HG02571 (cell line): ENCODE results near the gene RRP12.
A peak's percentile ranks its signal among the peaks of the same experiment; 100 is the strongest.
"Not testable (repeated sequence)": the region's sequence is repeated elsewhere in the genome, so short reads cannot be mapped to it uniquely, and the experiment has no call there.

Source experiments
- ATAC-seq: cut with Tn5 transposase; IDR thresholded peaks from one replicate; pipeline ENCODE4 v1.9.1; 2021; ENCODE audit warnings: mild to moderate bottlenecking, moderate library complexity; ENCODE audit not compliant: unreplicated experiment

Gene RRP12

DNA sequence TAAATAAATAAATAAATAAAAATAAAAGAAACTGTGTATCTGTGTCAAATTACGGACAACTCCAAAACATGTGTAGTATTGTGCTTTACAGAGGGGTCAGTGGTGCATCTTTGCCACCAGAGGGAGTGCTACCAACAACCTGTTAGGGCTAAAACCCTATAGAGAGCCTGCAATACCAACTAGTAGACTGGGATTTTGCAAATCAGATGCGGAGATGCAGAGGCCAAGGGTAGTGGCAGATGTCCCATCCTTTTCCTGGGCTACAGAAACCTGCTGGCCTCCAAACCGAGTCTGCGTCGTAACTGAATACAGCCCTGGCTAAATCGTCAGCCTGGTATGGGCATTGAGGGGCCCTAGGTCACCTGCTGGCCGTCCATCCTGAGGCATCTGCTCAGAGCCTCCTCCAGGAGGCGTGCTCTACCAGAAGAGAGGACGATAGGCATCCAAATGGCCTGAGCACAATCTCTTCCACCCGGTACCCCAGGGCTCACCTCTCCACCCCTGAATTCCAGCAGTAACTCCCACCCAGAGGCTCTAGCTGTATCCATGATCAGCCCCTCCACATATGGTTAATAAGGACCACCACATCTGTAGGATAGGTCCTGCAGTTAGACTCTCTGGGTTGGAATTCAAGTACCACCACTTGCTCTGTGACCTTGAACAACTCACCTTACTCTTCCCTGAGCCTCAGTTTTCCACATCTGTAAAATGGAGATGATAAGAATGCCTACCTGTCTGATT lies 6.2 kb upstream of the RRP12 start:
- ATAC-seq = peak; percentile 89

DNA sequence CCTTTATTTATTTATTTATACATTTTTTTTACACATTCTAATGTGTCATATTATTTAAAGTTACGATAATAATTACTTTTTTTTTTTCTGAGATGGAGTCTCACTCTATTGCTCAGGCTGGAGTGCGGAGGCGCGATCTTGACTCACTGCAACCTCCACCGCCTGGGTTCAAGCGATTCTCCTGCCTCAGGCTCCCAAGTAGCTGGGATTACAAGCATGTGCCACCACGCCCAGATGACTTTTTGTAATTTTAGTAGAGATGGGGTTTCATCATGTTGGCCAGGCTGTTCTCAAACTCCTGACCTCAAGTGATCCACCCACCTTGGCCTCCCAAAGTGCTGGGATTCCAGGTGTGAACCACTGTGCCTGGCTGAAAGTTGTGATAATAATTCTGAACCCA lies 5.3 kb upstream of the RRP12 start:
- not testable (repeated sequence) for ATAC-seq

DNA sequence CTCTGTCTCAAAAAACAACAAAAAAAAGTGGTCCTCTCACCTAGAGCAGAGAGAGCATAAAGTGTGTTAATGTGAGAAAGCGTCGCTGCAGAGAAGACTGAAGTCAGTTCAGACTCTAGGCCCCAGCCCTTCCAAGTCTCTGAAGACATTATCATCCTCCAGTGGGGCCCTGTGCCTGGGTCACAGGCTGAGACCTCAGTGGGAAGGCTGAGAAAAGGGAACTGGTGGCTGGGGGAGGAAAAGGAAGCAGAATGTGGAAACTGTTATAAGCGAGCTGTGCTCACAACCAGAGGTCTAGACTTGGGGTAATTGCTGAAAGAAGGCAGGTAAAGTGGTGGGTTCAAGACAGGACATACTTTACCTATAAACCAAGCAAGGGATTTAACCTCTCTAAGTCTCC lies 4.9 kb upstream of the RRP12 start:
- no peak for ATAC-seq

DNA sequence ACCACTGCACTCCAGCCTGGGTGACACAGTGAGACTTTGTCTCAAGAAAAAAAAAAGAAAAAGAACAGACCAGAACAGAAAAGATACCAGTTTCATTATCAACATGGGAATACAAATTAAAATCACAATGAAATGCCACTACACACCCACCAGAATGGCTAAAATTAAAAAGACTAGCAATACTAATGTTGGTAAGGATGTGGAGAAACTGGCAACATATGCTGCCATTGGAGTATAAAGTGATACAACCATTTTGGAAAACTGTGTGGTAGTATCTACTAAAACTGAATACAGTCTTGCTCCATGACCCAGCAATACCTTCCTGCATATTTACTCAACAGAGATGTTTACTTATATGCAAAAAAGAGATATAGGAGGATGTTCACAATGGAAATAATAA lies 2.9 kb upstream of the RRP12 start:
- no peak for ATAC-seq

DNA sequence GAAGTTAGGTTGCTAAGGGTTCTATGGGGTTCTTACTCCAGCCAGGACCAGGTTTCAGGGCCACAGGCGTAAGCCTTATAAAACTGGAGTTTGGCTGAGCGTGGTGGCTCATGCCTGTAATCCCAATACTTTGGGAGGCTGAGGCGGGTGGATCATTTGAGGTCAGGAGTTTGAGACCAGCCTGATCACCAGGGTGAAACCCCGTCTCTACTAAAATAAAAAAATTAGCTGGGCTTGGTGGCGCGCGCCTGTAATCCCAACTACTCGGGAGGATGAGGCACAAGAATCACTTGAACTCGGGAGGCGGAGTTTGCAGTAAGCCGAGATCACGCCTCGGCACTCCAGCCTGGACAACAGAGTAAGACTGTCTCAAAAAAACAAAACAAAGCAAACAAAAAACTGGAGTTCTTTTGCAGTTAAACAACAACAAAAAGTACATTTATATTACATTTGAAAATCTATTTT lies 347 bp upstream of the RRP12 start:
- no peak for ATAC-seq

DNA sequence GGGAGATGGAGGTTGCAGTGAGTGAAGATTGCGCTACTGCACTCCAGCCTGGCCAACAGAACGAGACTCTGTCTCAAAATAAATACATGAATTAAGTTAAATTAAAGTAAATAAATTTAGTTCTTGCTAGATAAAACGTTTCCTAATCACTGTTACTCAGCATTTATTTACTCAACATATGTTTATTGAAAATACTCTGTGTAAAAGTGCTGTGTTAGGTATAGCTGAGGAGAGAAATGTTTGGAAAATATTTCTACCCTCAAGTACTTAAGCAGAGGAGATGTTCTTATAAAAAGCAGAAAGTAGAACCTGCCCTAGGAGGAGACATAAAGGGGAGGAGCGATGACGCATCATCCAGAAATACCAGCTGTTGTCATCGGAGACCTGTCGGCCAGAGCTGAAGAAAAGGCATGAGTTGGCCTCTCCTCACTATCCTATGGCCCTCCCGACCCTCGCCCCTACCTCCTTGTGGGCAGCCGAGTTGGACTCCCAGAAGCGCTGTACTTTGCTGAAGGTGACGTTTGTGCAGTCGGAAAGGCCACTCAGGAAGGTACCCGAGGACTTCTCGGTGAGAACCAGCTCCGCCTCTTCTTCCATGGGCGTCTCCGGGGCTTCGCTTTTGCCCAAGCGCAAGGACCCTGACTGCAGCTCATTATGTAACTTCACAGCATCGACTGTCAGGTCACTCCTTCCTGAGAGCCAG lies 1.1 kb downstream of the RRP12 start:
- ATAC-seq = no peak

DNA sequence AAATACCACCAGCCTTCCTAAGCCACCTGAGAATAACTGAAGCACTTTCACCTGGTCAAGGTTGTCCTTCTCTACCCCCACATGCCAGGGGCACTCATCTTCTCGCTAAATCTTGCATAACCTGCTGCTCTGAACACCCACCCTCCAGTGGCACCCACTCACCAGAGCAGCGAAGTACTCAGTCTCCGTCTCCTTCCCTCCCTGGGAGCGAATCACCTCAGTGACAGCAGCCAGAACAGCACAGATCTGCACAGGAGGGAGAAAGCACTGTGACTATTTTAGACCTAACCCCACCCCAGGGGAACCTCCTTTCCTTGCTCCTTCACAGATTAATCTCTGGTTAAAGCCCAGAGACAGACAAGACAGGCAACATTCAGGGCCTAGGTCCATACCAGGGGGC lies 5.1 kb downstream of the RRP12 start:
- no peak for ATAC-seq

DNA sequence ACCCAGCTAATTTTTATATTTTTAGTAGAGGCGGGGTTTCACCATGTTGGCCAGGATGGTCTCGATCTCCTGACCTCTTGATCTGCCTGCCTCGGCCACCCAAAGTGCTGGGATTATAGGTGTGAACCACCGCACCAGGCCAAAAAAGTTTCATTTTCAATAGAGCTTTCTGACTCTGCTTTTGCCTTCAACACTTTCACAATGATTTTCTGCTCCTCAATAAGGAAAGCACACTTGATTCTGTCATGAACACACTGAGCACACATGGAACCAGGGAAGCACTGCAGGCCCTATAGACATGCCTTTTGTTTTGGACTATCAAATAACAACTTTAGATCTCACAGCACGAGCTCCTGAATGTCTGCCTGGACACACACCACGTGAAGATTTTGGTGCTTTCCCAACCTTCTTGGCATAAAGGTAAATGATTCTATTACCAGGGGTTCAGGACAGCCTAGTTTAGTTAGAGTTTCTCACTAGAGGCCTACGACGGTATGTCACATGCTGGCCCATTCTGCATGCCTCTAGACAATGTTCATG lies 8.0 kb downstream of the RRP12 start:
- ATAC-seq = no peak

DNA sequence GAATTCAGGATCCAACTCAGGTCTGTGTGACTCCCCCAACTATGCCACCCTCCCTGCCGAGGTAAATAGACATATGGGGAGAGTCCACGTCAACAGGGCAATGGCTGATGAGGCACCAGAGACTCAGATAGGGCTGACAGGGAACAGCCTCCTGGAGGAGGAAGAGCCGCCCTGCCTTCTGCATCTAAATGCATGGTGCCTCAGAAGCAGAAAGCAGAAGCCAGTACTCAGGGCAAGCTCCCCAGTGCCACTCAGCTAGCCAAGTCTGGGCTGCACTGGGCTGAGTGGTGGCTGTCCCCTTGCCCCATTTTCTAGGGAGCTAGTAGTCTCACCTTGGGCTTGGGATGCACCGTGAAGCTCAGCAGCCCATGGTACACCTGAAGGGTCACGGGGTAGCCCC lies 11.0 kb downstream of the RRP12 start:
- no peak for ATAC-seq

DNA sequence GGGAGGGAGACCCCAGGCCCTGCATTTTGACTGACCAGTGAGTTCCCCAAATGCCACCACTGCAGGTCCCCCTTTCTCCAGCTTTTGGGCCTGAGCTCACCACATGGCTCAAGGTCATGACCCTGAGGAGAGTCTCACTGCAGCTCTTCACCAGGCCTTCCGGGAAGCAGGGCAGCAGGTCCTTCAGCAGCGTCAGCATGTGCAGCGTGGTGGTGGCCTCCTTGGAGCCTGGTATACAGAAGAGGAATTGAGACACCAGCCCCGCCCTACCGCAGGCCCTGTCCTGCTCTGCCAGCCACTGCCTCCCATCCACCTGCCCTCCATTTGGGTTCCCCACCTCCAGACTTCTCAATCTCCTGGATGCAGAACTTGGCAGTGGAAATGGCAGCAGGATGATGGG lies 13.0 kb downstream of the RRP12 start:
- ATAC-seq = no peak

DNA sequence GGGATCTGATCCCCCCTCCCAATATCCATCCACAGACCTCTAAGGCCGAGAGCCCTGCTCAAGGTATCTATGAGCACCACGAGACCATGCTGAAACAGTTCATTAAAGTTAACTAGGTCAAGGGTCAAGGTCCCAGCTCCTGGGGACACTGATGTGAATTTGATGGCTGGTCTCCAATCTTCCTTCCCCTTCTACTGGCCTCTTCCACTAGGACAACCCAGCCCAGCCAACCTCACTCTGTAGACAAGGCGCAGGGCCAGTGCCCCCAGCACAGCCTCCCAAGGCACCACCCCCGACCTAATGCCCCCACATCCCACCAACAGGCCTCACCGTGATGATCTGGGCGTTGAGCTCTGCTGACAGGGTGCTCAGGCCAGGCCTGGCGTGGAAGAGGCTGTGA lies 15.6 kb downstream of the RRP12 start:
- no peak for ATAC-seq

DNA sequence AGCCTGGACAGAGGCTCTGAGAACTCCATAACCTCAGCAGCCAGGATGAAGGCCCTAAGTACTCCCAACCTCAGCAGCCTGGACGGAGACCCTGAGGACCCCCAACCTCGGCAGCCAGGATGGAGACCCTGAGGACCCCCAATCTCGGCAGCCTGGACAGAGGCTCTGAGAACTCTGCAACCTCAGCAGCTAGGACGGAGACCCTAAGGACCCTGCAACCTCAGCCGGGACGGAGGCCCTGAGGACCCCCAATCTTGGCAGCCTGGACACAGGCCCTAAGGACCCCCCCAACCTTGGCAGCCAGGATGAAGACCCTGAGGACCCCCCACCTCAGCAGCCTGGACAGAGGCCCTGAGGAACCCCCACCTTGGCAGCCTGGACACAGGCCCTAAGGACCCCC lies 16.5 kb downstream of the RRP12 start:
- ATAC-seq = no peak

DNA sequence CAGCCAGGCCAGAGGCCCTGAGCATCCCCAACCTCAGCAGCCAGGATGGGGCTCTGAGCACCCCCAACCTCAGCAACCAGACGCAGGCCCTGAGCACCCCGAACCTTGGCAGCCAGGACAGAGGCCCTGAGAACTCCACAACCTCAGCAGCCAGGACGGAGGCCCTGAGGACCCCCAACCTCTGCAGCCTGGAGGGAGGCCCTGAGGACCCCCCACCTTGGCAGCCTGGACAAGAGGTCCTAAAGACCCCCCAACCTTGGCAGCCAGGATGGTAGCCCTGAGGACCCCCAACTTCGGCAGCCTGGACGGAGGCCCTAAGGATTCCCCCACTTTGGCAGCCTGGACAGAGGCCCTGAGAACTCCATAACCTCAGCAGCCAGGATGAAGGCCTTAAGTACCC lies 17.0 kb downstream of the RRP12 start:
- no peak for ATAC-seq

DNA sequence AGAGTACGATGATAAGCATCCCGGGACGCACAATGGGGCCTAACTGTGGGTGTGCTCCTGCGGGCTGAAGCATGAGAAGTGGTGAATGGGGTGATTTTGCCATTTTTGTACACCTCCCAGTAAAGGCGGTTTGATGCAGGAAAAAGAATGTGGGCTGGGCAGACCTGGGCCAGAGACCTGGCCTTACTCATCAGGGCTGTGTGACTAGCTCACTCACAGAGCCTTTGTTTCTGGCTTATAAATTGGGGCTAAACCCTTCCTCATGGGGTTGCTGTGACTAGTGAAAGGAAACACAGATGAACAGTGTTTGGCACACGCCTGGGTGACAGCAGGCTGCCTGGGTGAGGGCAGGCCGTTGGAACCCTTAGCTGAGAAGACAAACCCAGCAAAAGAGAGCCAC lies 18.0 kb downstream of the RRP12 start:
- ATAC-seq = no peak

DNA sequence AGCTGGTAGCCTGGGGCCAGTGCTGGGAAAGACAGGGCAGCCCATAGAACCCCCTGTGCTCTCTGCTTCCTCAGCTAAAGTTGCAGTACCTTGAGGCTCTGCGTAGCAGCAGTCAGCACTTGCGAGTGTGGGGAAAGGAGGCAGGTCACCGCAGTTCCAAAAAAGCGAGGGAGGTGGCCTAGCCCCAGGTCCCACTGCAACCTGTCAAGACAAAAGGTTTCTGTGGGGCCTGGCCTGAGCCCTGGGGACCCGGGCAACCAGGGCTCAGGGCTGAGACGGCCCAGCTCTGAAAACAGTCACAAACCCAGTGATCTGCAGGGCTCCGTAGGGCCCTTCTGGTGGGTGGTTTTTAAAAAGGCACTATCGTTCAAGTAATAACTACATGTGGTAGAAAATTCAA lies 19.5 kb downstream of the RRP12 start:
- ATAC-seq = no peak

DNA sequence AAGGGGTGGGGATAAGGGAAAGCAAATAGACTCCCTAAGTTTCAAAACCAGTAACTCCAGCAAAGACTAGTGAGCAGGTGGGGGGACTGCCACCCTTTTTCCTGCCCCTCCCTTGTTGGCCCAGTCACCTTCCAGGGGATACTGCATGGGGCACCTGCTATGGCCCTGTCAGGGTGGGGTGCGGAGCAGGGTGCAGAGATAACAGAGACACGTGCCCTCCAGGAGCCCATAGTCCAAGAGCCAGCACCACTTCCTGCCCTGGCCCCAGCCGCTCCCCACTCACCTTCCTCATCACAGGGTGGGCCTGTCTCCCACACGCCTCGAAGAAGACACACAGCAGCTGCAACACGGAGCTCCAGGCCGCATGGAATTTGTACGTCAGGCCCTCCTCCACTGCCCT lies 20.6 kb downstream of the RRP12 start:
- ATAC-seq = no peak

DNA sequence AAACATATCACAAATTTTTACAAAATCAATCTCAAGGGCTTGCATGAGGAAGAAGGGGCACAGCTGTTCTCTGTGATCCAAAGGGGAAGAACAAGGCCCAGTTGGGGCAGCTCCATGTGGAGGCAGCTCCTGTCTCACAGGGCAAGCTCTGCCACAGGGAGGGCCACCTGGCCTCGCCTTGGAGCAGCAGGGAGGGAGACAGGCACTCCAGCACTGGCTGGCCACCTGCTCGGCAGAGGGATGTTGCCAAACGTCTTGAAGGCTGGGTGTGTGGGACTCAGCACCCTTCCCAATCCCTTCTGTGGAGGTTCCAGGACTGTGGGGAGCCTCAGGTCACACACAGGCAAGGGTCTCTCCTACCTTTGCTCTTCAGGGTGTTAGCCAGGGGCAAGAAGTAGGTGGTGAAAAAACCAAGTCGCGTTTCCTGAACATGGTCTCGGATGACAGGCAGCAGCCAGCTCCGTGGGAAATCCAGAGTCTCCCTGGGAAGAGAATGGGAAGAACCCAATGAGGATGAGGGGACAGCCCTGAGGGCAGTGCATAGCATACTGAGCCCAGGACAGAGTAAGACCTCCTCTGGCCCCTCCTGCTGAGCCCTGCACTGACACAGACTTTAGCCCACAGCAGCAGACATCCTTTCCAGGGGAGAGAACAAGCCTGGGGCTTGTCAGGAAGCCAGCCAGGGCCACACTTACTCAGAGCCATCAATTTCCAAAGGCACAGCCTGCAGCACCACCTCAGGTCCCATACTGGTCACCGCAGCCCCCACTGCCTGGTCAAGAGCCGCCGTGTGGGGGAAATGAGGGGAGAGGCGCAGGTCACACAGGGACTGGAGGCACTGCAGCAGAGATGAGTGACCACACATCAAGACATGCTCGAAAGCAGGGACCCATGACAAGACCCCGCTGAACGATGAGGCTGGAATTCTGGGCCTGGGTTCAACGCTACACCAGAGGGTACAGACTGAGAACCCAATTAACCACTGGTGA lies 21.9 kb downstream of the RRP12 start:
- no peak for ATAC-seq

DNA sequence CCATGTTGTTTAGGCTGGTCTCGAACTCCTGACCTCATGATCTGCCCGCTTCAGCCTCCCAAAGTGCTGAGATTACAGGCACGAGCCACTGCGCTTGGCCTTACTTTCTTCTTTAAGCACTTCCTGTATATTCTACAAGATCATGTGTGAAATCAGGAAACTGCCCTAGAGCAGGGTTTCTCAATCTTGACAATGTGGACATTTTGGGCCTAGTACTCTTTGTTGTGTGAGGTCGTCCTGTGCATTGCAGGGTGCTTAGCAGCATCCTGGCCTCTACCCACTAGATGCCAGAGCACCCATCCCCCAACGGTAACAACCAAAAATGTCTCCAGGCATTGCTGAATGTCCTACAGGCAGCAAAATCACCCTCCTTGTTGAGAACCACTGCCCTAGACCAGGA lies 24.7 kb downstream of the RRP12 start:
- ATAC-seq = no peak

DNA sequence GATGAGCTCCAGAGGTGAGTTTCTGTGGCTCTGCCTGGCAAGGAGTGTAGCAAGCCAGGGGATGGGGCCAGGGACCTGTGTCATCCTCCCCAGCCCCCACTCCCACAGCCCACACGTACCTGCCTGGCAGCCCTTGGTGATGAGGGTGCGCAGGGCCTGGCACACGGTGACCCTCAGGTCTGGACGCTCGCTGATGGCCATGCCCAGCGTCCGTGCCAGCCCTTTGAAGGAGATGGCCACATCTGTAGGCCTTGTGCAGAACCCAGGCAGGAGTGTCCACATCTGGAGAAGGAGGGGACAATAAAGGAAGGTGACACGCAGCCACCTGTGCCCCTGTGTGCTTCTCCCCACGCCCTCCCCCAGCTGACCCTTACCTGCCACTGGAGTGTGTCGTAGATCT lies 27.7 kb downstream of the RRP12 start:
- no peak for ATAC-seq

DNA sequence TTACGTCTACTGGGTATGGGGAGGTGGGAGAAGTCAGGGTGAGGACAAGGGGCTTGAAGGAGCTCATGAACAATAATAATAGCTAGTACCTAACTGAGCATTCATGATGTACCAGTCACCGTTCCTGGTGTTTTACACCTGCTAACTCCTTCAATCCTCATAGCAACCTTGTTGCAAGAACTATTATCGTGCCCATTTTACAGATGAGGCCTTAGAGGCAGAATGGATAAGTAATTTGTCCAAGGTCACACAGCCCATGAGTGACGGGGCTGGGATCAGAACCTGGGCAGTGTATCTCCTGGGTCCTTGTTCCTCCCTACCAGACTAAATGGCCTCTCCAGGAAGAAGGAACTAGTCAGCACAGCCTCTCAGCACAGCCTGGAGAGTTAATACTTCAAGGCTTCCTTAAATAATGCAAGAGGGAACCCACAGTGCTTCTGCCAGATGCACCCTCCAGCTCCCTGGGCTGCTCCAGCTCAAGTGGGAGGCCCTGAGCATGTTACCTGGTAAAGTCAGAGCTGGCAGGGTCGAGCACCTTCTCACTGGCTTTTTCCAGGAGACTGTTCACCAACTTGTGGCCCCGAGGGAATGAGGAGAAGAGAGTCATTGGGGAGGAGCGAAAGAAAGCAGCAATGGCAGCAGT lies 28.8 kb downstream of the RRP12 start:
- no peak for ATAC-seq

DNA sequence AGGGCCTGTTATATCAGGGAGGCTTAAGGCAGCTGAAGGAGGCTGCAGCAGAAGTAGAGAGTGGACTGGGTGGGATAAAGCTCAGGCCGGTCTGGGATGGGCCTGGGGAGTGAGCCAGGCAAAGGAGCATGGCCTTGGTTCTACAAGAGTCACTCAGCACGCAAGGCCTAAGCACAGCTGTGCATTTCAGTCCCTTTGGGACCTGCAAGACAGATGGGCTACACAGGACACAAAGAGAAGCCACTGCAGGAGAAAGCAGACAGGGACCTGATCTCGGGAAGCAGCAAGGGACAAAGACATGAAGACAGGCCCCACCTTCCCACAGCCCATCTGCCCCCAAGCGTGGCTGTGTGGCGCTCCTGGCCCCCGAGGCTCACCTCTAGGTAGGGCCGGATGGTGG lies 29.4 kb downstream of the RRP12 start:
- ATAC-seq = no peak
